SK-N-SH treated with all-trans-retinoic acid at 6 μM for 48 hours (cell line): ENCODE results near the gene IFRD2.

Experiments
- ATAC-seq: fragments of 200-7000 bp; cut with Tn5 transposase; 3 replicates; pipeline ENCODE4 v1.9.1; 2020; ENCODE audit warnings: mild to moderate bottlenecking, moderate library complexity
- ARNTL ChIP-seq: fragments of 450-650 bp; formaldehyde crosslinking; IDR thresholded peaks from 2 replicates; pipeline ENCODE4 v1.5.0; 2020; ENCODE audit warnings: low read depth, mild to moderate bottlenecking, moderate library complexity, borderline replicate concordance
- BACH2 ChIP-seq: fragments of 250-450 bp; sonication (Bioruptor Pico); IDR thresholded peaks from 2 replicates; pipeline ENCODE4 v1.9.0; 2021; ENCODE audit warnings: mild to moderate bottlenecking, borderline replicate concordance
- CSDC2 ChIP-seq: fragments of 250-450 bp; sonication (Bioruptor Pico); IDR thresholded peaks from 2 replicates; pipeline ENCODE4 v1.5.0; 2020; ENCODE audit warnings: mild to moderate bottlenecking, moderate library complexity
- CSRNP3 ChIP-seq: fragments of 250-450 bp; sonication (Bioruptor Pico); IDR thresholded peaks from 2 replicates; pipeline ENCODE4 v1.5.1; 2021; ENCODE audit warnings: mild to moderate bottlenecking, moderate library complexity
- ESRRG ChIP-seq: fragments of 250-450 bp; sonication (Bioruptor Pico); IDR thresholded peaks from 2 replicates; pipeline ENCODE4 v1.6.1; 2021; ENCODE audit warnings: mild to moderate bottlenecking
- GLIS3 ChIP-seq: fragments of 250-450 bp; sonication (Bioruptor Pico); IDR thresholded peaks from 2 replicates; pipeline ENCODE4 v1.5.0; 2020; ENCODE audit warnings: mild to moderate bottlenecking, moderate library complexity
- ISL1 ChIP-seq: fragments of 250-450 bp; sonication (Bioruptor Pico); IDR thresholded peaks from 2 replicates; pipeline ENCODE4 v2.1.2; 2022; ENCODE audit warnings: mild to moderate bottlenecking, moderate library complexity
- OSR1 ChIP-seq: fragments of 250-450 bp; sonication (Bioruptor Pico); IDR thresholded peaks from 2 replicates; pipeline ENCODE4 v1.8.0; 2022; ENCODE audit warnings: moderate library complexity, mild to moderate bottlenecking, inconsistent platforms
- PPARA ChIP-seq: fragments of 250-450 bp; sonication (Bioruptor Pico); IDR thresholded peaks from 2 replicates; pipeline ENCODE4 v1.5.0; 2020; ENCODE audit warnings: mild to moderate bottlenecking, borderline replicate concordance
- RARB ChIP-seq: fragments of 250-450 bp; sonication (Bioruptor Pico); IDR thresholded peaks from 2 replicates; pipeline ENCODE4 v1.8.0; 2021; ENCODE audit warnings: mild to moderate bottlenecking, moderate library complexity
- SNAI2 ChIP-seq: fragments of 250-450 bp; sonication (Bioruptor Pico); IDR thresholded peaks from 2 replicates; pipeline ENCODE4 v1.5.0; 2020; ENCODE audit warnings: mild to moderate bottlenecking, moderate library complexity
- TCF4 ChIP-seq: fragments of 250-450 bp; sonication (Bioruptor Pico); IDR thresholded peaks from 2 replicates; pipeline ENCODE4 v1.8.0; 2021; ENCODE audit warnings: mild to moderate bottlenecking, moderate library complexity, borderline replicate concordance
- TOX ChIP-seq: fragments of 250-450 bp; sonication (Bioruptor Pico); IDR thresholded peaks from 2 replicates; pipeline ENCODE4 v1.8.0; 2021; ENCODE audit warnings: mild to moderate bottlenecking, moderate library complexity, borderline replicate concordance
- ZC3H10 ChIP-seq: fragments of 250-450 bp; sonication (Bioruptor Pico); IDR thresholded peaks from 2 replicates; pipeline ENCODE4 v1.5.1; 2021; ENCODE audit warnings: mild to moderate bottlenecking, moderate library complexity
- ZFP3 ChIP-seq: fragments of 250-450 bp; sonication (Bioruptor Pico); IDR thresholded peaks from 2 replicates; pipeline ENCODE4 v1.5.0; 2020; ENCODE audit warnings: mild to moderate bottlenecking, moderate library complexity
- ZFP30 ChIP-seq: fragments of 450-650 bp; formaldehyde crosslinking; IDR thresholded peaks from 2 replicates; pipeline ENCODE4 v1.5.0; 2022; ENCODE audit warnings: mild to moderate bottlenecking, moderate library complexity
- ZNF565 ChIP-seq: fragments of 450-650 bp; formaldehyde crosslinking; conservative IDR thresholded peaks from 2 replicates; pipeline ENCODE4 v1.5.0; 2020; ENCODE audit warnings: low read depth, mild to moderate bottlenecking, moderate library complexity
- ZNF70 ChIP-seq: fragments of 450-650 bp; formaldehyde crosslinking; IDR thresholded peaks from 2 replicates; pipeline ENCODE4 v1.5.0; 2020; ENCODE audit warnings: mild to moderate bottlenecking, moderate library complexity
- ZNF8 ChIP-seq: fragments of 450-650 bp; formaldehyde crosslinking; IDR thresholded peaks from 2 replicates; pipeline ENCODE4 v1.5.0; 2020; ENCODE audit warnings: mild to moderate bottlenecking, moderate library complexity
- TF ChIP-seq, protein P1 (sequence below): fragments of 250-450 bp; sonication (Bioruptor Pico); IDR thresholded peaks from 2 replicates; pipeline ENCODE4 v1.5.0; 2020; ENCODE audit warnings: mild to moderate bottlenecking, moderate library complexity
- TF ChIP-seq, protein P2 (sequence below): fragments of 250-450 bp; sonication (Bioruptor Pico); IDR thresholded peaks from 2 replicates; pipeline ENCODE4 v1.8.0; 2021; ENCODE audit warnings: low read depth, mild to moderate bottlenecking, moderate library complexity, borderline replicate concordance
- TF ChIP-seq, protein P3 (sequence below): fragments of 250-450 bp; sonication (Bioruptor Pico); IDR thresholded peaks from 2 replicates; pipeline ENCODE4 v1.5.1; 2020; ENCODE audit warnings: low read depth, mild to moderate bottlenecking, moderate library complexity
- TF ChIP-seq, protein P4 (sequence below): fragments of 250-450 bp; sonication (Bioruptor Pico); IDR thresholded peaks from 2 replicates; pipeline ENCODE4 v1.8.0; 2020; ENCODE audit warnings: mild to moderate bottlenecking, moderate library complexity, borderline replicate concordance

Gene IFRD2

GRCh38 chr3:50250514-50250913 lies 41.7 kb downstream of the IFRD2 start:
- no peak for TF ChIP-seq ZFP3
- TF ChIP-seq ZNF8 (CRISPR knock-in tag), result no peak
- TF ChIP-seq ZFP30 (CRISPR knock-in tag), result no peak
- no peak for TF ChIP-seq PPARA (CRISPR knock-in tag)
- no peak for TF ChIP-seq SNAI2 (CRISPR knock-in tag)
- TF ChIP-seq TOX (CRISPR knock-in tag), result no peak
- TF ChIP-seq ISL1 (CRISPR knock-in tag), result no peak
- no peak for TF ChIP-seq ZNF565 (CRISPR knock-in tag)
- TF ChIP-seq BACH2 (CRISPR knock-in tag), result no peak
- TF ChIP-seq GLIS3 (CRISPR knock-in tag), result no peak
- TF ChIP-seq CSRNP3, result no peak
- no peak for TF ChIP-seq TCF4 (CRISPR knock-in tag)
- no peak for TF ChIP-seq CSDC2 (CRISPR knock-in tag)
- no peak for TF ChIP-seq ESRRG
- TF ChIP-seq, protein P1, sequence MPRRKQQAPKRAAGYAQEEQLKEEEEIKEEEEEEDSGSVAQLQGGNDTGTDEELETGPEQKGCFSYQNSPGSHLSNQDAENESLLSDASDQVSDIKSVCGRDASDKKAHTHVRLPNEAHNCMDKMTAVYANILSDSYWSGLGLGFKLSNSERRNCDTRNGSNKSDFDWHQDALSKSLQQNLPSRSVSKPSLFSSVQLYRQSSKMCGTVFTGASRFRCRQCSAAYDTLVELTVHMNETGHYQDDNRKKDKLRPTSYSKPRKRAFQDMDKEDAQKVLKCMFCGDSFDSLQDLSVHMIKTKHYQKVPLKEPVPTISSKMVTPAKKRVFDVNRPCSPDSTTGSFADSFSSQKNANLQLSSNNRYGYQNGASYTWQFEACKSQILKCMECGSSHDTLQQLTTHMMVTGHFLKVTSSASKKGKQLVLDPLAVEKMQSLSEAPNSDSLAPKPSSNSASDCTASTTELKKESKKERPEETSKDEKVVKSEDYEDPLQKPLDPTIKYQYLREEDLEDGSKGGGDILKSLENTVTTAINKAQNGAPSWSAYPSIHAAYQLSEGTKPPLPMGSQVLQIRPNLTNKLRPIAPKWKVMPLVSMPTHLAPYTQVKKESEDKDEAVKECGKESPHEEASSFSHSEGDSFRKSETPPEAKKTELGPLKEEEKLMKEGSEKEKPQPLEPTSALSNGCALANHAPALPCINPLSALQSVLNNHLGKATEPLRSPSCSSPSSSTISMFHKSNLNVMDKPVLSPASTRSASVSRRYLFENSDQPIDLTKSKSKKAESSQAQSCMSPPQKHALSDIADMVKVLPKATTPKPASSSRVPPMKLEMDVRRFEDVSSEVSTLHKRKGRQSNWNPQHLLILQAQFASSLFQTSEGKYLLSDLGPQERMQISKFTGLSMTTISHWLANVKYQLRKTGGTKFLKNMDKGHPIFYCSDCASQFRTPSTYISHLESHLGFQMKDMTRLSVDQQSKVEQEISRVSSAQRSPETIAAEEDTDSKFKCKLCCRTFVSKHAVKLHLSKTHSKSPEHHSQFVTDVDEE (CRISPR knock-in tag), result no peak
- TF ChIP-seq ZNF70, result no peak
- TF ChIP-seq, protein P2, sequence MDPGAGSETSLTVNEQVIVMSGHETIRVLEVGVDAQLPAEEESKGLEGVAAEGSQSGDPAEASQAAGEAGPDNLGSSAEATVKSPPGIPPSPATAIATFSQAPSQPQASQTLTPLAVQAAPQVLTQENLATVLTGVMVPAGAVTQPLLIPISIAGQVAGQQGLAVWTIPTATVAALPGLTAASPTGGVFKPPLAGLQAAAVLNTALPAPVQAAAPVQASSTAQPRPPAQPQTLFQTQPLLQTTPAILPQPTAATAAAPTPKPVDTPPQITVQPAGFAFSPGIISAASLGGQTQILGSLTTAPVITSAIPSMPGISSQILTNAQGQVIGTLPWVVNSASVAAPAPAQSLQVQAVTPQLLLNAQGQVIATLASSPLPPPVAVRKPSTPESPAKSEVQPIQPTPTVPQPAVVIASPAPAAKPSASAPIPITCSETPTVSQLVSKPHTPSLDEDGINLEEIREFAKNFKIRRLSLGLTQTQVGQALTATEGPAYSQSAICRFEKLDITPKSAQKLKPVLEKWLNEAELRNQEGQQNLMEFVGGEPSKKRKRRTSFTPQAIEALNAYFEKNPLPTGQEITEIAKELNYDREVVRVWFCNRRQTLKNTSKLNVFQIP, result no peak
- TF ChIP-seq, protein P3, sequence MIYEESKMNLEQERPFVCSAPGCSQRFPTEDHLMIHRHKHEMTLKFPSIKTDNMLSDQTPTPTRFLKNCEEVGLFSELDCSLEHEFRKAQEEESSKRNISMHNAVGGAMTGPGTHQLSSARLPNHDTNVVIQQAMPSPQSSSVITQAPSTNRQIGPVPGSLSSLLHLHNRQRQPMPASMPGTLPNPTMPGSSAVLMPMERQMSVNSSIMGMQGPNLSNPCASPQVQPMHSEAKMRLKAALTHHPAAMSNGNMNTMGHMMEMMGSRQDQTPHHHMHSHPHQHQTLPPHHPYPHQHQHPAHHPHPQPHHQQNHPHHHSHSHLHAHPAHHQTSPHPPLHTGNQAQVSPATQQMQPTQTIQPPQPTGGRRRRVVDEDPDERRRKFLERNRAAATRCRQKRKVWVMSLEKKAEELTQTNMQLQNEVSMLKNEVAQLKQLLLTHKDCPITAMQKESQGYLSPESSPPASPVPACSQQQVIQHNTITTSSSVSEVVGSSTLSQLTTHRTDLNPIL (CRISPR knock-in tag), result no peak
- TF ChIP-seq OSR1 (CRISPR knock-in tag), result no peak
- TF ChIP-seq, all 23 proteins: peak for 0
- no peak for ATAC-seq

GRCh38 chr3:50249457-50249856 lies 42.8 kb downstream of the IFRD2 start:
- no peak for TF ChIP-seq ZFP3
- no peak for TF ChIP-seq ZNF70
- no peak for TF ChIP-seq SNAI2 (CRISPR knock-in tag)
- no peak for TF ChIP-seq ZNF8 (CRISPR knock-in tag)
- no peak for TF ChIP-seq RARB (CRISPR knock-in tag)
- no peak for TF ChIP-seq ZC3H10
- ATAC-seq, result no peak

DNA sequence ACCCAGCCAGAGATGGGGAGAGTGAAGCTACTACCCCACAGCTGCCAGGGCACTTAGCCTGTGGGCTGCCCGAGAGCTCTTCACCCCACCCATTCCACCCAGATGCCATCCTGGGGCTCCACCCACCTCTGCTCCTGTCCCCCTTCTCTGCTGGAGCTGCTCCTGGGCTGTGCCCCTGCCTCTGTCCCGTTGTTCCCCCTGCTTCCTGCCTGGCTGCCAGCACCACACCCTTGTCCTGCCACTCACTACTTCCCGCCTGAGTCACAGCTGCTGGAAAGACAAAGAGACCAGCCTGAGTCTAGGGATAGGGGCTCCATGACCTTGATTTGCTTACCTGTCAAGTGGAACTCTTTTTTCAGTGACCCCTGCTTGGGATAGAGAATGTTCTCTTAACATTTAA lies 43.8 kb downstream of the IFRD2 start:
- no peak for ATAC-seq
- TF ChIP-seq TOX (CRISPR knock-in tag) (no peak), ZNF70 (no peak), CSDC2 (CRISPR knock-in tag) (no peak), ARNTL (CRISPR knock-in tag) (no peak), TCF4 (CRISPR knock-in tag) (no peak), ZNF565 (CRISPR knock-in tag) (no peak), SNAI2 (CRISPR knock-in tag) (no peak), PPARA (CRISPR knock-in tag) (no peak), ZNF8 (CRISPR knock-in tag) (no peak), ISL1 (CRISPR knock-in tag) (no peak), ZC3H10 (no peak)
- TF ChIP-seq, protein P2, result no peak
- TF ChIP-seq, protein P1 (CRISPR knock-in tag), result no peak
- TF ChIP-seq, protein P4, sequence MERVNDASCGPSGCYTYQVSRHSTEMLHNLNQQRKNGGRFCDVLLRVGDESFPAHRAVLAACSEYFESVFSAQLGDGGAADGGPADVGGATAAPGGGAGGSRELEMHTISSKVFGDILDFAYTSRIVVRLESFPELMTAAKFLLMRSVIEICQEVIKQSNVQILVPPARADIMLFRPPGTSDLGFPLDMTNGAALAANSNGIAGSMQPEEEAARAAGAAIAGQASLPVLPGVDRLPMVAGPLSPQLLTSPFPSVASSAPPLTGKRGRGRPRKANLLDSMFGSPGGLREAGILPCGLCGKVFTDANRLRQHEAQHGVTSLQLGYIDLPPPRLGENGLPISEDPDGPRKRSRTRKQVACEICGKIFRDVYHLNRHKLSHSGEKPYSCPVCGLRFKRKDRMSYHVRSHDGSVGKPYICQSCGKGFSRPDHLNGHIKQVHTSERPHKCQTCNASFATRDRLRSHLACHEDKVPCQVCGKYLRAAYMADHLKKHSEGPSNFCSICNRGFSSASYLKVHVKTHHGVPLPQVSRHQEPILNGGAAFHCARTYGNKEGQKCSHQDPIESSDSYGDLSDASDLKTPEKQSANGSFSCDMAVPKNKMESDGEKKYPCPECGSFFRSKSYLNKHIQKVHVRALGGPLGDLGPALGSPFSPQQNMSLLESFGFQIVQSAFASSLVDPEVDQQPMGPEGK (CRISPR knock-in tag), result no peak
